Femur (tissue), 1 donor: Measurements from ENCODE around the gene CLEC2A.
"Not testable (repeated sequence)": the region's sequence is repeated elsewhere in the genome, so short reads cannot be mapped to it uniquely, and the experiment has no call there.

Source experiments
- DNase-seq: peaks from one replicate; pipeline ENCODE4 v3.0.0-alpha.2; 2017

The CLEC2A gene

DNA sequence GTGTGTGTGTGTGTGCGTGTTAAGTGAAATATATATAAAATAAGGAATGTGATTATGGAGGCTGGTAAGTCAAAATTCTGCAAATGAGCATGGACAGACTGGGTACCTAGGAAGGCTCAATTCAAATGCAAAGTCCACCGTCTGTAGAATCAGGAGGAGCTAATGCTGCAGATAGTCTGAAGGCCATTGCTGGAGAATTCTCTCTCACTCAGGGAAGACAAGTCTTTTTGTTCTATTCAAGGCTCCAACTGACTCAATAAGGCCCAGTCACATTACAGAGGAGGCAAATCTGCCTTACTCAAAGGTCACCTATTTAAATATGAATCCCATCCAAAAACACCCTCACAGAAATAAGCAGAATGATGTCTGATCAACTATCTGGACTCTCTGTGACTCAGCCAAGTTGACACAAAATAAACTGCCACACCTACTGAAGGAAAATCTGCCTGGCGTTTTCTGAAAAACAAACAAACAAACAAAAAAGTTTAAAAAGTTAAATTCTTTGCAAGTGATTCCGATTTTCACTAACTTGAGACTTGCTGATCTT lies 51.6 kb downstream of the CLEC2A start:
- DNase-seq: no peak

DNA sequence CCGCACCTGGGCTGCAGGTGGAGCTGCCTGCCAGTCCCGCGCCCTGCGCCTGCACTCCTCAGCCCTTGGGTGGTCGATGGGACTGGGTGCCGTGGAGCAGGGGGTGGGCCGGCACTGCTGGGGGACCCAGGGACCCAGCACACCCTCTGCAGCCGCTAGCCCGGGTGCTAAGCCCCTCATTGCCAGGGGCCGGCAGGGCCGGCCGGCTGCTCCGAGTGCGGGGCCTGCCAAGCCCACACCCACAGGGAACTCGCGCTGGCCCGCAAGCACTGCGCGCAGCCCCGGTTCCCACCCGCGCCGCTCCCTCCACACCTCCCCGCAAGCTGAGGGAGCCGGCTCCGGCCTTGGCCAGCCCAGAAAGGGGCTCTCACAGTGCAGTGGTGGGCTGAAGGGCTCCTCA lies 56.0 kb downstream of the CLEC2A start:
- not testable (repeated sequence) for DNase-seq

DNA sequence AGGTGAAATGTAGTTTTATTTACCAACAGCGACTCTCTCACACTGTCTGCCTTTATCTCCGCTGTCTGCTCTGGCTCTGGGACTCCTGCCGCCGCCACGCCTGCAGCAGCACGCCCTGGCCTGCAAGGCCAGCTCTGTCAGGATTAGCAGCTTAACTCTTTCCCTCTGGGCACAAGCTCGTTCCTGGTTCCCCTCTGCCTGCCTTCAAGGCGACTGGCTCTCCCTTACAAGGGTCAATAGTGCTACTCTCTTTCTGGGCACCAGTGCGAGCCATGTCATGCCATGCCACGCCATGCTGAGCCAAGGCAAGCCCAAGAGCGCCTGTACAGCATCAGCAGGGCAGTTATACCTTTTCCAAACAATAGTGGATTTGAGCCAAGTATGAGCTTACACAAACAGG lies 59.4 kb downstream of the CLEC2A start:
- DNase-seq: no peak

DNA sequence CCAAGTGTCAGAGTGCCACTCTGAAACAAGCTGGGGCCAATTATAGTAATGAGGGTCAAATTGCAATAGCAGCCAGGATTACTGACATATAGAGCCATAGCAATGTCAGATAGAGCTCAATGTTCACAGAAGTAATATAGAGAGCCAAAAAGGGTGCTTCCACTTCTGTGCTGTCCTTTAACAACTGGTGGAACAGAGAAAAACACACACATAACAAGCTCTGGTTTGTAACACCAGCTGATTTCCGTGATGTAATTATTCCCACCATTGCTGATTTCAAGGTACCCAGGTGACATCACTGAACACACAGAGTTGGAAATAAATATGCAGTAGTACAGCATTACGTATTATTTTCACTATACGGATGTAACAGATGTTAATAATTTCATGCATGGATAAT lies 60.0 kb downstream of the CLEC2A start:
- no peak for DNase-seq

DNA sequence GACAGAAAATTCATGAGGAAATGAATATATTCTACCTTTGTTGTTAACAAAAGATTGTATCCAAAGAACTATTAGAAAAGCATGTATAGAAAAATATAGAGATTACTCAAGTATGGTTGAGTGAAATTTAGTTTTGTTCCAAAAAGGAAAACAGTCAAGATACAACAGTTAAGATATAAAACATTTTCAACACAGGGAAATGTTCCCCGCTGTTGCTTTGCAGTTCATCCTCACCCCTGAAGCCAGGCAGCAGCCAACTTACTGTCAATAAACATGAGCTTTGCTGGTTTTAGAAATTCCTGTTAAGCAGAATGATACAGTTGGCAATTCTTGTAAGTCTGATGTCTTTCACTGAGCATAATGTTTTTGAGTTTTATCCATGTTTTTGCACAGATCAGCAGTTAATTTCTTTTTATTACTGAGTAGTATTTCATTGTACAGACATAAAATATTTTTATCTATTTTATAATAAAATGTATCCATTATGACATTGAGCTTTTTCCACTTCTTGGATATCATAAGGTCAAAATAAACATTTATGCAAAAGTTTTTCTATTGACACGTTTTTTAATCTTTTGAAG lies 61.8 kb downstream of the CLEC2A start:
- no peak for DNase-seq

DNA sequence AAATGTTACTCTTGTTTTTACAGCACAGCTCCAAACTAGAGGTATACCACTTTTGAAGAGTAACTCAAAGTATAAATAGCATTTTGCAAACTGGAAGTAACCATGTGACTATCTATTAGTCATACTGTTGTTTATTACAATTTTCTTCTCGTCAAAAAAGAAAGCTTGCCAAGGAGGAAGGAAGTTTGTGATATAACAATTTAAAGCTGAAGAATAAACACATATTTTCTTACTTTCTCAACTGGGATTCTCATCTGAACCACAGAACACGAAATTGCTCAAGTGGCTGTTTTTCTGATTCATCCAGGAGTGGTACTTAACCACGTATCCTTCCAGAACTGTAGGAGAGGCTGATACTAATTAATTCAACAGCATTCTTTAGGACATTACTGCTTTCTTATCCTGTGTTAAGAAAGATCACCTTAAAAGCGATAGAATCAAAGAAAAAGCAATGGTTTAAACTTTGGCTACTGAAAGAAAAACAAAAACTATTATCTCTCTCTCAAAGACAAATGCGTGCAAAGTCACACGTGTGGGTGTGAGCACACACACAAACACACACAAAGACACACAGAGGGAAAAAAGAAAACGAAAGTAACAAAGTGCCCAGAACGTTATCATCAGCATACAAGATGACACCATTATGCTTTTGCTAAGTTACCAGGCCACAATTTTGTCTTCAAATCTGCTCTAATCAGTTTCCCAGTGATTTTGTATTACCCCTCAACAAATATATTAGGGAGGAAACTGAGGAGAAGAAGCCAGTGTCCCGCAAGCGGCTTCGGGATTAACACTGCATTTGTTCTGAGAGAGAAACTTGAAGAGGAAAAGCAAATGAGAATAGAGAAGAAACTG lies 62.6 kb downstream of the CLEC2A start, which contains the start of gene CLEC2B:
Gene CLEC2B (minus strand): TSS at position 48 of the 855 bp plus-strand sequence.
- no peak for DNase-seq

DNA sequence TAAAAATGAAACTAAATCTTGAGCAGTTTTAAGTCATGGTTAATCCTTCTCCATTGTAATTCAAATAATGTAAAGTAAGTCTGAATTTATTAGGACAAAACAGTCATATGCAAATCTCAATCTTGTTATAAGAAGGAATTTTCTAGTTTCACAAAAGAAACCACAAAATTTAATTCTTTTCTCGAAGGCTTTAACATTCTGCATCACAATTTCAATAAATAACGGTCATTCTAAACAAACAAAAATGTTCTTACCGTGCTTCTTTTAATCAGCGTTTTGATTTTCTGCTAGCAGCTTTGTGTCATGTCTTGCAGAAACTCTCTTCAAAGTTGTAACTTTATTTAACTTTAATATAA lies 63.2 kb downstream of the CLEC2A start:
- DNase-seq: no peak

DNA sequence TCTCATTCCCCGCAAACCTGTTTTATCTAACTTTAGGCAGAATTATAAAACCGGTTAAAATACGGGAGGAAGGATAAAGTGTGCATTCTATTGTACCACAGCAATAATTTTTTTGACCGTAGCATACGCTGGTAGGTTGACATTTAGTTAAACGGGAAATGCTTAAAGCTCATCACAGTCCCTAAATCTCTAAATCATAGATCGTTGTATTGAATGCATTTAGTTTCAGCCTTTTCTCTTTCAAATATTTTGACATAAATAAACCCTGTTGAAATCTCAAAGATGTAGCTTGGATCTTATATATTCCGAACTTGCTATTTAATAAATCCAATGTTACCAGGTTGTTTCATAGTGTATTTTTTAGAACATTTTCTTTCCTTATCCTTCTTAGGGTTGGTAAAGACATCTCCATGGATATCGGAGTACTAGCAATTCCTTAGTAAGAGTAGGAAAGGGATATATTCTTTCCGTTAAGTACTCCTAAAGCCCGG lies 63.8 kb downstream of the CLEC2A start:
- no peak for DNase-seq

DNA sequence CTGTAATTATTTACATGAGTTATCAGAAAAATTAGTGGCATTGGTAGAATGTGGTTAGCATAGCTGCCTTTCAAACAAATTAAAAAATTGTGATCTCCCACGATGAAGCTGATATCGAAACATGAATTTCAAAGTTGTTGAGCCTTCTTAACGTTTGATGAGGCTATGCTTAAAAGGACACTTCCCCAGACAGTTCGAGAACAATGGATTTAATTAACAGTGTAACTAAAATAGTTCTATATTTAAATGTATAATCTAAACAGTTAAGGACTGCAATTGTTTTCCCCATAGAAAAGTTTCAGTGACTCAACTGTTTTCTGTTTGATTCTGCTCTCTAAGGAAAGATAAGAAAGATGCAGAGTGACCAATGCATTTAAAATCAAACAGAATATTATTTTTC lies 64.6 kb downstream of the CLEC2A start:
- no peak for DNase-seq

DNA sequence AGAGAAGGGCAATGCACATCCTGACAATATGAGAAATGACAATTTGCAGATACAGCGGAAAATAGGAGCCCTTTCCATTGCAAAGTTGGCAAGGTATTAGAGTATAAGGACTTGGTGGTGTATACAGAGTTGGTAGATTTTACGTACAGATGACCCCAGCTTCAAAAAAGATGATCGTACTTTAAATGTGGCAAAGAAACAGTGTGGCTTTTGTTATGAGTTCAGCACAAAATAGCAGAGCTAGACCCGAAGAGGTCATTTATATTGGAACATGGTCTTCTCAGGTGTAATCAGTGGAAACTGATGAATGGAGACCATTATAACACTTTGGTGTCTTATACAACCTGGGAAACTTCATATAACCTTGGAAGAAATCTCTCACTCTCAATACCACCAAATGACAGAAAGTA lies 65.3 kb downstream of the CLEC2A start:
- DNase-seq: no peak

DNA sequence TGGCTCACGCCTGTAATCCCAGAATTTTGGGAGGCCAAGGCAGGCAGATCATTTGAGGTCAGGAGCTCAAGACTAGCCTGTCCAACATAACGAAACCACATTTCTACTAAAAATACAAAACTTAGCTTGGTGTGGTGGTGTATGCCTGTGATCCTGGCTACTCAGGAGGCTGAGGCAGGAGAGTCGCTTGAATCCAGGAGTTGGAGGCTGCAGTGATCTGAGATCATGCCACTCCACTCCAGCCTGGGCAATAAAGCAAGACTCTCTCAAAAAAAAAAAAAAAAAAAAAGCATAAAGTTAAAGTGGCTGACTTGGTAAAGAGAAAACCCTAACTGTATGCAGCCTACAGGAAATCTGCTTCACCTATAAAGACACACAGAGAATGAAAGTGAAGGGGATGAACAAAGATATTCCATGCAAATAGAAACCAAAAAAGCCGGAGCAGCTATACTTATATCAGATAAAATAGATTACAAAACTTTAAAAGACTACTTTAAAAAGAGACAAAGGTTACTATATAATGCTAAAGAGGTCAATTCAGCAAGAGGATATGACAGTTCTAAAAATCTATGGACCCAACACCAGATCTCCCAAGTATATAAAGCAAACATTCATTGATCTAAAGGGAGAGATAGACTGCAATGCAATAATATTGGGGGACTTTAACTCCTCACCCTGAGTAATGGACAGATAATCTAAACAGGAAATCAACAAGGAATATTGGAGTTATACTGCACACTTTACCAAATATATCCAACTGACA lies 67.1 kb downstream of the CLEC2A start:
- DNase-seq: no peak
